Daoy (cell line): ENCODE measurements around the gene MIX23. TPM values are rescaled to one million over a fixed set of nuclear protein-coding genes. Genes with fewer than 3 reads are reported as not detected.
A peak's percentile ranks its signal among the peaks of the same experiment; 100 is the strongest.

ENCODE experiments used
- DNase-seq: peaks from one replicate; pipeline ENCODE4 v3.0.0-alpha.2; 2015; ENCODE audit warnings: low read depth
- total RNA-seq: library from RNA; depleted of rRNA; stranded (reverse); fragments of >200 nt; shearing (Covaris generic); gene quantifications from 2 replicates; pipeline ENCODE4 v1.2.3, GENCODE V29; 2014; rRNA removed

Gene MIX23
- 106 and 134 TPM in 2 replicates for total RNA-seq

GRCh38 chr3:122382888-122383666, at the start of gene MIX23:
Gene MIX23 (minus strand): TSS chr3:122383231. CDS start chr3:122383224, 7 bp downstream.
- peak; percentile 90 for DNase-seq

GRCh38 chr3:122430371-122430770, 47.3 kb upstream of the MIX23 start:
- no peak for DNase-seq

- no peak for DNase-seq
These were observed 44.9 kb upstream of the MIX23 start for GRCh38 chr3:122427857-122428471.

GRCh38 chr3:122421836-122422235, 38.8 kb upstream of the MIX23 start:
- DNase-seq = no peak

- no peak for DNase-seq
These were observed 38.1 kb upstream of the MIX23 start for GRCh38 chr3:122421101-122421500.

- DNase-seq = peak; percentile 5
These were observed 33.9 kb upstream of the MIX23 start for GRCh38 chr3:122416966-122417365.

- peak; percentile 98 for DNase-seq
These were observed 33.0 kb upstream of the MIX23 start, which contains the start of gene WDR5B for GRCh38 chr3:122415762-122416654. Gene WDR5B (minus strand): TSS chr3:122416062. CDS start chr3:122415528, 534 bp downstream.

GRCh38 chr3:122415104-122415744, 32.2 kb upstream of the MIX23 start:
- DNase-seq = peak; percentile 49

- DNase-seq = no peak
These were observed 31.4 kb upstream of the MIX23 start for GRCh38 chr3:122414391-122414790.

- DNase-seq = no peak
These were observed 27.6 kb upstream of the MIX23 start for GRCh38 chr3:122410639-122411038.

- DNase-seq = no peak
These were observed 27.1 kb upstream of the MIX23 start for GRCh38 chr3:122410111-122410510.

GRCh38 chr3:122409446-122409845, 26.4 kb upstream of the MIX23 start:
- no peak for DNase-seq

- DNase-seq = no peak
These were observed 24.9 kb upstream of the MIX23 start for GRCh38 chr3:122407946-122408345.

GRCh38 chr3:122406198-122406597, 23.2 kb upstream of the MIX23 start:
- no peak for DNase-seq

- no peak for DNase-seq
These were observed 22.0 kb upstream of the MIX23 start for GRCh38 chr3:122405015-122405414.

GRCh38 chr3:122403489-122403888, 20.5 kb upstream of the MIX23 start:
- DNase-seq = peak; percentile 25

- DNase-seq = no peak
These were observed 15.9 kb upstream of the MIX23 start for GRCh38 chr3:122398920-122399319.

- no peak for DNase-seq
These were observed 14.2 kb upstream of the MIX23 start for GRCh38 chr3:122397201-122397600.

GRCh38 chr3:122396511-122396910, 13.5 kb upstream of the MIX23 start:
- DNase-seq = no peak

- DNase-seq = no peak
These were observed 12.6 kb upstream of the MIX23 start for GRCh38 chr3:122395582-122395981.

- DNase-seq = no peak
These were observed 11.1 kb upstream of the MIX23 start for GRCh38 chr3:122394173-122394572.
